HEK293 (cell line): ENCODE data around the gene FNDC10.

Experiments used
- GLIS2 ChIP-seq: fragments of 450-650 bp; formaldehyde crosslinking; IDR thresholded peaks from 2 replicates; pipeline ENCODE4 v1.5.1; 2016; ENCODE audit warnings: missing biosample characterization, missing genetic modification characterization
- KLF16 ChIP-seq: fragments of 450-650 bp; formaldehyde crosslinking; IDR thresholded peaks from 2 replicates; pipeline ENCODE4 v1.5.1; 2017; ENCODE audit warnings: missing biosample characterization, missing genetic modification characterization
- ZNF707 ChIP-seq: fragments of 450-650 bp; formaldehyde crosslinking; IDR thresholded peaks from 2 replicates; pipeline ENCODE4 v1.5.1; 2016; ENCODE audit warnings: missing biosample characterization, missing genetic modification characterization
- TF ChIP-seq, protein P1 (sequence below): fragments of 450-650 bp; formaldehyde crosslinking; IDR thresholded peaks from 2 replicates; pipeline ENCODE4 v1.5.1; 2016; ENCODE audit warnings: missing biosample characterization, missing genetic modification characterization
- TF ChIP-seq, protein P2 (sequence below): fragments of 450-650 bp; formaldehyde crosslinking; IDR thresholded peaks from 2 replicates; pipeline ENCODE4 v1.5.1; 2016; ENCODE audit warnings: missing biosample characterization, missing genetic modification characterization

DNA sequence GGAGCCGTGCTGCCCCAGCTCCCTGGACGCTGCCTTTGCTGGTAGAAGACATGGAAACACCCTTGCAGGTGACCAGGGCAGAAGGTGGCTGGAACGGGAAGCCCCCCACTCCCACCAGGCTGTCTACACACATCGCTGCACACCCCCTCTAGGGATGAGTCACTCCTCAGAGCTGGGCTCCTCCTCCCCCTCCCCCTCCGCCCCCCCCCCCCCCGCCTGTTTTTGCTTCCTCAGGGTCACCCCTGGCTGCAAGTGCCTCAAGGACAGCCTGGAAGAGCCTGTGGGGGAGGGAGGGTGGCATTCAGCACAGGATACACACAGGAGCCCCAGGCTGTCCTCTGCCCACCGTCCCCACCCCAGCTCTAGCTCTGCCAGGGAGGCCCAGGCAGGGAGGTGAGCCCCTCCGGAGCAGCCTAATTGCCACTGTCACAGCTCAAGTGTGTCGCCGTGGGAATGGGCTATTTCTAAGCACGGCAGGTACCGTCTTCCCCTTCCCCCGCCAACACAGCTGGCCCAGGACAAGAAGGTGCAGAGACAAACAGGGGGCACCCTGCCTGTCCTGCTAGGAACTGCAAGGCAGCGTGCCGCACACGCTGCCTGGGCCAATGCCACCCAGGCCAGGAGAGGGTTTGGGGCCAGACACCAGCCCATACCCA is 2.5 kb downstream of the FNDC10 start:
- TF ChIP-seq, protein P1, sequence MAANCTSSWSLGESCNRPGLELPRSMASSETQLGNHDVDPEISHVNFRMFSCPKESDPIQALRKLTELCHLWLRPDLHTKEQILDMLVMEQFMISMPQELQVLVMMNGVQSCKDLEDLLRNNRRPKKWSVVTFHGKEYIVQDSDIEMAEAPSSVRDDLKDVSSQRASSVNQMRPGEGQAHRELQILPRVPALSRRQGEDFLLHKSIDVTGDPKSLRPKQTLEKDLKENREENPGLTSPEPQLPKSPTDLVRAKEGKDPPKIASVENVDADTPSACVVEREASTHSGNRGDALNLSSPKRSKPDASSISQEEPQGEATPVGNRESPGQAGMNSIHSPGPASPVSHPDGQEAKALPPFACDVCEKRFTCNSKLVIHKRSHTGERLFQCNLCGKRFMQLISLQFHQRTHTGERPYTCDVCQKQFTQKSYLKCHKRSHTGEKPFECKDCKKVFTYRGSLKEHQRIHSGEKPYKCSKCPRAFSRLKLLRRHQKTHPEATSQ (tag by site-specific recombination), result no peak
- peak; percentile 48 for TF ChIP-seq GLIS2
- TF ChIP-seq, protein P2, sequence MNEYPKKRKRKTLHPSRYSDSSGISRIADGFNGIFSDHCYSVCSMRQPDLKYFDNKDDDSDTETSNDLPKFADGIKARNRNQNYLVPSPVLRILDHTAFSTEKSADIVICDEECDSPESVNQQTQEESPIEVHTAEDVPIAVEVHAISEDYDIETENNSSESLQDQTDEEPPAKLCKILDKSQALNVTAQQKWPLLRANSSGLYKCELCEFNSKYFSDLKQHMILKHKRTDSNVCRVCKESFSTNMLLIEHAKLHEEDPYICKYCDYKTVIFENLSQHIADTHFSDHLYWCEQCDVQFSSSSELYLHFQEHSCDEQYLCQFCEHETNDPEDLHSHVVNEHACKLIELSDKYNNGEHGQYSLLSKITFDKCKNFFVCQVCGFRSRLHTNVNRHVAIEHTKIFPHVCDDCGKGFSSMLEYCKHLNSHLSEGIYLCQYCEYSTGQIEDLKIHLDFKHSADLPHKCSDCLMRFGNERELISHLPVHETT (tag by site-specific recombination), result no peak
- TF ChIP-seq KLF16, result no peak
- no peak for TF ChIP-seq ZNF707 (tag by site-specific recombination)
